DND-41 (cell line): ENCODE measurements around the gene ZSWIM4.

Experiments used
- ATAC-seq: fragments of 200-7000 bp; cut with Tn5 transposase; 3 replicates; pipeline ENCODE4 v1.9.1; 2021; ENCODE audit warnings: low read depth; ENCODE audit not compliant: insufficient read depth
- DNase-seq: peaks from one replicate; pipeline ENCODE4 v3.0.0-alpha.2; 2020
- H2AFZ ChIP-seq: 2 replicates; pipeline ENCODE4 v1.6.0; 2012; ENCODE audit warnings: low read depth, low read length
- H3K27ac ChIP-seq: 2 replicates; pipeline ENCODE4 v1.5.1; 2012; ENCODE audit warnings: low read length, inconsistent platforms
- H3K27me3 ChIP-seq: fragments of 200-600 bp; sonication (generic); 2 replicates; pipeline ENCODE4 v1.6.0; 2012; ENCODE audit warnings: low read length, mild to moderate bottlenecking, inconsistent platforms; ENCODE audit not compliant: insufficient read depth, poor library complexity
- H3K36me3 ChIP-seq: 2 replicates; pipeline ENCODE4 v1.5.1; 2012; ENCODE audit warnings: low read length, inconsistent platforms; ENCODE audit not compliant: insufficient read depth
- H3K4me1 ChIP-seq: 2 replicates; pipeline ENCODE4 v1.5.1; 2012; ENCODE audit warnings: mild to moderate bottlenecking, low read length; ENCODE audit not compliant: insufficient read depth
- H3K4me2 ChIP-seq: 2 replicates; pipeline ENCODE4 v1.6.0; 2012; ENCODE audit warnings: mild to moderate bottlenecking, moderate library complexity, low read length, inconsistent platforms; ENCODE audit not compliant: insufficient read depth
- H3K4me3 ChIP-seq, 2 experiments: fragments of 200-600 bp in 1 of 2; shearing (Covaris generic) in 1 of 2; 2 replicates each; pipeline ENCODE4 v1.5.1; 2012 to 2016; ENCODE audit warnings: inconsistent platforms in 2 of 2, low read length in 2 of 2, mild to moderate bottlenecking in 2 of 2, low read depth in 1 of 2, moderate library complexity in 1 of 2
- H3K79me2 ChIP-seq: 2 replicates; pipeline ENCODE4 v1.6.0; 2012; ENCODE audit warnings: low read length, inconsistent platforms; ENCODE audit not compliant: insufficient read depth
- H3K9ac ChIP-seq: 2 replicates; pipeline ENCODE4 v1.6.0; 2012; ENCODE audit warnings: low read depth, mild to moderate bottlenecking, inconsistent platforms, low read length, moderate library complexity
- H3K9me3 ChIP-seq: 2 replicates; pipeline ENCODE4 v1.5.1; 2012; ENCODE audit warnings: low read length, moderate library complexity, mild to moderate bottlenecking, inconsistent platforms; ENCODE audit not compliant: insufficient read depth, severe bottlenecking
- H4K20me1 ChIP-seq: 2 replicates; pipeline ENCODE4 v1.6.0; 2012; ENCODE audit warnings: low read length; ENCODE audit not compliant: insufficient read depth
- EZH2 ChIP-seq: IDR thresholded peaks from 3 replicates; pipeline ENCODE4 v1.6.1; 2012; ENCODE audit warnings: borderline replicate concordance, low read depth, mild to moderate bottlenecking, moderate library complexity, low read length, inconsistent platforms; ENCODE audit not compliant: severe bottlenecking
- TF ChIP-seq, protein P1 (sequence below): IDR thresholded peaks from 2 replicates; pipeline ENCODE4 v1.5.1; 2012; ENCODE audit warnings: borderline replicate concordance, low read length, moderate library complexity, mild to moderate bottlenecking; ENCODE audit not compliant: poor library complexity, severe bottlenecking; ENCODE audit errors: extremely low read depth

Gene ZSWIM4

DNA sequence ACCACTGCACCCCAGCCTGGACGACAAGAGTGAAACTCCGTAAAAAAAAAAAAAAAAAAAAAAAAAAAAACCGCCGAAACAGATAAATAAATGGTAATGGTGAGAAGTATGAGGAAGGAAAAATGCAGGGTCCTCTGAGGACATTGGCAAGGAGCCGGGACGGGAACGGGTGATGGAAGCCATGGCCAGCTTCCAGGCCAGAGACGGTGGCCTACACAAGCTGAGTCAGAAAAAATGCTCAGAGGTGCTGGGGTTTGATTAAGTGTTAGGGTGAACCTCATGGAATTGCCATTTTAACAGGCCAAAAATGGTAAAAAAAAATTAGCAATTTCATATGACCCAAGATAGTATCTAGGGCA lies 866 bp upstream of the ZSWIM4 start:
- peak overlapping the region; percentile 65 for H3K9ac ChIP-seq

GRCh38 chr19:13795595-13796300 lies 505 bp downstream of the ZSWIM4 start:
- TF ChIP-seq, protein P1, sequence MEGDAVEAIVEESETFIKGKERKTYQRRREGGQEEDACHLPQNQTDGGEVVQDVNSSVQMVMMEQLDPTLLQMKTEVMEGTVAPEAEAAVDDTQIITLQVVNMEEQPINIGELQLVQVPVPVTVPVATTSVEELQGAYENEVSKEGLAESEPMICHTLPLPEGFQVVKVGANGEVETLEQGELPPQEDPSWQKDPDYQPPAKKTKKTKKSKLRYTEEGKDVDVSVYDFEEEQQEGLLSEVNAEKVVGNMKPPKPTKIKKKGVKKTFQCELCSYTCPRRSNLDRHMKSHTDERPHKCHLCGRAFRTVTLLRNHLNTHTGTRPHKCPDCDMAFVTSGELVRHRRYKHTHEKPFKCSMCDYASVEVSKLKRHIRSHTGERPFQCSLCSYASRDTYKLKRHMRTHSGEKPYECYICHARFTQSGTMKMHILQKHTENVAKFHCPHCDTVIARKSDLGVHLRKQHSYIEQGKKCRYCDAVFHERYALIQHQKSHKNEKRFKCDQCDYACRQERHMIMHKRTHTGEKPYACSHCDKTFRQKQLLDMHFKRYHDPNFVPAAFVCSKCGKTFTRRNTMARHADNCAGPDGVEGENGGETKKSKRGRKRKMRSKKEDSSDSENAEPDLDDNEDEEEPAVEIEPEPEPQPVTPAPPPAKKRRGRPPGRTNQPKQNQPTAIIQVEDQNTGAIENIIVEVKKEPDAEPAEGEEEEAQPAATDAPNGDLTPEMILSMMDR, result no peak
- no peak for TF ChIP-seq EZH2
- Histone ChIP-seq H3K79me2 (peaks cover 11% of the 10 kb centered on the region), H2AFZ (peak overlapping the region; percentile 83), H3K4me3 (peak overlapping the region; percentile 46 to 74; a peak in 3 of 4 replicates), H3K27me3 (no peaks in the 10 kb centered on the region), H3K36me3 (no peaks in the 10 kb centered on the region), H4K20me1 (no peaks in the 10 kb centered on the region), H3K9ac (peak overlapping the region; percentile 65), H3K4me2 (peak overlapping the region; percentile 96), H3K9me3 (no peaks in the 10 kb centered on the region), H3K27ac (peak overlapping the region; percentile 75), H3K4me1 (peaks cover 31% of the 10 kb centered on the region)
- ATAC-seq, result peak; percentile 20
- DNase-seq, result peak; percentile 26

More for the DNA sequence above, 866 bp upstream of the ZSWIM4 start:
- peak overlapping the region; percentile 79 for H2AFZ ChIP-seq
- peak overlapping the region; percentile 96 for H3K4me2 ChIP-seq
- TF ChIP-seq, protein P1, result no peak
- TF ChIP-seq EZH2, result no peak
- no peaks in the 10 kb centered on the region for H3K36me3 ChIP-seq
- peaks cover 31% of the 10 kb centered on the region for H3K4me1 ChIP-seq
- H3K9me3 ChIP-seq, result no peaks in the 10 kb centered on the region
- ATAC-seq, result no peak
- H3K27ac ChIP-seq, result peak overlapping the region; percentile 72
- H4K20me1 ChIP-seq, result no peaks in the 10 kb centered on the region
- H3K79me2 ChIP-seq, result peaks cover 11% of the 10 kb centered on the region
- no peaks in the 10 kb centered on the region for H3K27me3 ChIP-seq
- peak overlapping the region; percentile 46 to 74; a peak in 3 of 4 replicates for H3K4me3 ChIP-seq
- no peak for DNase-seq

GRCh38 chr19:13796301-13797057 lies 1.2 kb downstream of the ZSWIM4 start:
- no peaks in the 10 kb centered on the region for H4K20me1 ChIP-seq
- TF ChIP-seq, protein P1, result no peak
- no peak for TF ChIP-seq EZH2
- H3K9ac ChIP-seq, result peak overlapping the region; percentile 65
- H3K36me3 ChIP-seq, result no peaks in the 10 kb centered on the region
- no peaks in the 10 kb centered on the region for H3K9me3 ChIP-seq
- peaks cover 11% of the 10 kb centered on the region for H3K79me2 ChIP-seq
- ATAC-seq, result no peak
- H3K4me3 ChIP-seq, result peak overlapping the region; percentile 46 to 74; a peak in 3 of 4 replicates
- peak overlapping the region; percentile 75 for H3K27ac ChIP-seq
- peak overlapping the region; percentile 96 for H3K4me2 ChIP-seq
- H2AFZ ChIP-seq, result peak overlapping the region; percentile 83
- H3K4me1 ChIP-seq, result peaks cover 31% of the 10 kb centered on the region
- no peaks in the 10 kb centered on the region for H3K27me3 ChIP-seq
- no peak for DNase-seq
